SK-N-MC (cell line): Measurements from ENCODE around the gene CREB5.
A peak's percentile ranks its signal among the peaks of the same experiment; 100 is the strongest.

ENCODE experiments used
- DNase-seq: peaks from one replicate; pipeline ENCODE4 v3.0.0-alpha.2; 2011; ENCODE audit warnings: low read depth, low spot score
- H3K27ac ChIP-seq: fragments of 200-600 bp; sonication (generic); 2 replicates; pipeline ENCODE4 v1.5.1; 2016; ENCODE audit warnings: mixed run types
- H3K36me3 ChIP-seq: fragments of 200-600 bp; sonication (generic); 2 replicates; pipeline ENCODE4 v1.6.1; 2017; ENCODE audit warnings: antibody characterized with exemption, low read length, mixed read lengths; ENCODE audit not compliant: insufficient read depth
- H3K4me3 ChIP-seq: fragments of 200-600 bp; sonication (generic); 2 replicates; pipeline ENCODE4 v1.5.1; 2016
- H3K9ac ChIP-seq: fragments of 200-600 bp; sonication (generic); 2 replicates; pipeline ENCODE4 v1.8.0; 2017; ENCODE audit warnings: mixed run types, mixed read lengths; ENCODE audit not compliant: insufficient read length
- H3K9me3 ChIP-seq: fragments of 200-600 bp; sonication (generic); 2 replicates; pipeline ENCODE4 v1.6.1; 2017; ENCODE audit warnings: low read depth, mild to moderate bottlenecking, antibody characterized with exemption, low read length, moderate library complexity, mixed read lengths
- EZH2 ChIP-seq: fragments of 200-600 bp; sonication (generic); IDR thresholded peaks from one replicate; pipeline ENCODE4 v1.6.1; 2017; ENCODE audit warnings: antibody characterized with exemption
- FOXP2 ChIP-seq: optimal IDR thresholded peaks from 2 replicates; pipeline ENCODE3; 2011; ENCODE audit warnings: mild to moderate bottlenecking, moderate library complexity; ENCODE audit not compliant: insufficient read depth; ENCODE audit errors: extremely low read length, control extremely low read depth
- POLR2AphosphoS5 ChIP-seq: IDR thresholded peaks from 2 replicates; pipeline ENCODE4 v1.6.1; 2012; ENCODE audit warnings: mild to moderate bottlenecking, low read depth, low read length, borderline replicate concordance

CREB5 gene

DNA sequence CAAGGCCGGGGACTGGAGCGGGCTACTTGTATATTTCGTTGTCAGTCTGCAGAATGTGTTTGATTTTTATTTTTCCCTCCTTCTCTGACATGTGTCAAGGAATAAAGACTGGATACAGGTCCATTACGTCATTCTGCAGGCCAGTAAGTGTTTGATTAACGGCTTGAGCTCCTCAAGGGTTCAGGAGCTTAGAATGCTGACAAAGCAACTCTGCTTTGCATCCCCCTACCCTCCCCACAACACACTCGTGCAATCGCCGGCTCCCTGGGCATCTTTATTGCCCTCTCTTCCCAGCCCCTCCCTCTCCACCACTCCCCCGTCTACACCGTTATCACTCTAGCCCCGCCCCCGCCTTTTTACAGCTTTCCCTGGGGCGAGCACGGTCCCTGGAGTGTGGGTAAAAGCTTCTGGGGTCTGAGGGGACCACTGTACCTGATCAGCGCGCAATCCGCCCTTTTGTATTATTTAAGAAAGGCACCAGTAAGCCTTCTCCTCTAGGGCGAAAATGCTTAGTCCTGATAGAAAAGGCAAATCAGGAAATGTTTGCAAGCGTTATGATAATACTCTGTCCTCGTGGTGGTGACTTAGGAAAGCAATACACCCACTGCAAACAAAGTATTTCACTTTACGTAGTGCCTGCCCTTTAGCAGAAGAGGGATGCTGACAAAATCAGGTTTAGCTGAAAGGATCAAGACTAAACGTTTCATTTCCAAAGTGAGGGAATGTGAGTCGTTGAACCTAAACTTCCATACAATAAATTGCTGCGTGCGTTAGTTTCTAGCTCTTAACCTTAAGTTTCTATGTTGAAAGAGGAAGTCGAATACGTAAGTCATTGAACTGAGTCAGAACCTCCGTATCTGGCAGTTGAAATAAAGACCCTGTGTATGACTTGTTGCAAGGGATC is 1.4 kb upstream of the CREB5 start:
- H3K27ac ChIP-seq: no peak overlapping the region
- H3K36me3 ChIP-seq: no peaks in the 10 kb centered on the region
- DNase-seq: no peak
- TF ChIP-seq POLR2AphosphoS5 (no peak), FOXP2 (no peak), EZH2 (no peak)
- no peaks in the 10 kb centered on the region for H3K9me3 ChIP-seq
- no peak overlapping the region for H3K9ac ChIP-seq
- H3K4me3 ChIP-seq: peak overlapping the region; percentile 88

DNA sequence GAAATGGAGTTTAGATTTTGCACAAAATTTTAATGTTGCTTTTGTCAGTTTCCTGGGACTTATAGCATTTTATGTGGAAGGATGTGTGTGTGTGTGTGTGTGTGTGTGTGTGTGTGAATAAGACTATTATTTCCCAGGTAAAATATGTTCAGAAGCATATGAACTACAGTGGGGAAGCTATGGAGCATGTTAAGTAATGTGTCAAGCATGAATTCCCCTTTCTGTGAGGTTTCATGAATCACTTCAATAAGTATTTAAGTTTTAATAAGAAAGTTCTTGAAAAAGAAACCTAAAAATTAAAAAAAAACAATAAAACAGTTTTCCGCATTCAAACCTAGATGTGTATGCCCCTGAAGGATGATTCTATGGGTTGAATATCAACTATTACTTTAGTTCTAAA is 693 bp downstream of the CREB5 start:
- no peaks in the 10 kb centered on the region for H3K36me3 ChIP-seq
- no peak overlapping the region for H3K4me3 ChIP-seq
- no peak for TF ChIP-seq FOXP2
- no peak overlapping the region for H3K27ac ChIP-seq
- H3K9ac ChIP-seq: no peak overlapping the region
- H3K9me3 ChIP-seq: no peaks in the 10 kb centered on the region
- no peak for DNase-seq

DNA sequence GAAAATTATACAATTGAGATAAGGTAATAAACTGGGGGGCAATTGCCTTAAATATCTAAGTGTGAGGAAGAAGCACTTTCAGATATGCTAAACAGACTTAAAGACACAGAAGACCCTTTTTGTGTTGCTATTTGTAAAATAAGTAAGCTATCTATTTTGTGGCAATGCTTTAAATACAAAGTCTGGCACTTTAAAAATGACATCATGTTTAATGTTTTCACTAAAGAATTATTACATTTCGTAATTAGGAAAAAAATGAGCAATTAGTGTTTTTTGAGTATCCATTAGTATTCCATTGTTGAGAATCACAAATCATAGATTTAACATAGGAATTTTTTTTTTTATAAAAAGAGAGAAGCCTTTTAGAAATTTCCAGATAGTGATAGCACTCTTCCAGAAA is 2.1 kb downstream of the CREB5 start:
- Histone ChIP-seq H3K9ac (no peak overlapping the region), H3K27ac (no peak overlapping the region), H3K4me3 (no peak overlapping the region), H3K9me3 (no peaks in the 10 kb centered on the region), H3K36me3 (no peaks in the 10 kb centered on the region)
- no peak for DNase-seq
- TF ChIP-seq EZH2: no peak

DNA sequence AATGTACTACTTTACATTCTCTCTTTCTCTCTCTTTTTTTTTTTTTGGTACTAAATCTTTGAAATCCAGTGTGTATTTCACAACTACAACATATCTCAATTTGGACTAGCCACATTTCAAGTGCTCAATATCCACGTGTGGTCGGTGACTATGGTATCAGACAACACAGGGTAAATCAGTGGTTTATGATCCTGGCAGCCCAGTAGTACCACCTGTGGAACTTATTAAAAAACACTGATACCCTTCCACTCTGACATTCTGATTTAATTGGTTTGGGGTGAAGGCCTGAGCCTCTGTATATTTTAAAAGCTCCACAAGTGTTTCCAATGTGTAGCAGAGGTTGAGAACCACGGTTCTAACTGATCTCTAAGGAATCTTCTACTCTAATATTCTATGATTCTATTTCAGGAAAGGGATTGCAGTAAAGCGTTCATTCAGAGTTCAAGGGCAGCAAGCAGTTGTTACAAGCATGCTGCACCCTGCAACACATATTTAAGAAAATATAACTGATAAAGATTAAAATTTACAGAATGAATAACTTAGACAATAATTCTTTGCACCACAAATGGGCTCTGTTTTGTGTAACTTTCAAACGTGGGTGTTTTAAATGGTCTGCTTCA is 5.1 kb downstream of the CREB5 start:
- no peak for DNase-seq

GRCh38 chr7:28418311-28418710 is 6.0 kb downstream of the CREB5 start:
- no peaks in the 10 kb centered on the region for H3K9me3 ChIP-seq
- no peak overlapping the region for H3K27ac ChIP-seq
- no peak overlapping the region for H3K9ac ChIP-seq
- no peaks in the 10 kb centered on the region for H3K36me3 ChIP-seq
- no peak for DNase-seq
- H3K4me3 ChIP-seq: no peak overlapping the region
- TF ChIP-seq FOXP2: no peak

More for the DNA sequence above, 5.1 kb downstream of the CREB5 start:
- no peaks in the 10 kb centered on the region for H3K36me3 ChIP-seq
- no peak overlapping the region for H3K9ac ChIP-seq
- H3K9me3 ChIP-seq: no peaks in the 10 kb centered on the region
- no peak overlapping the region for H3K4me3 ChIP-seq
- H3K27ac ChIP-seq: no peak overlapping the region
- no peak for TF ChIP-seq FOXP2
- TF ChIP-seq EZH2: no peak
- TF ChIP-seq POLR2AphosphoS5: no peak

GRCh38 chr7:28418966-28419365 is 6.6 kb downstream of the CREB5 start:
- no peak overlapping the region for H3K9ac ChIP-seq
- H3K9me3 ChIP-seq: no peaks in the 10 kb centered on the region
- no peaks in the 10 kb centered on the region for H3K36me3 ChIP-seq
- TF ChIP-seq POLR2AphosphoS5: no peak
- TF ChIP-seq FOXP2: no peak
- TF ChIP-seq EZH2: no peak
- H3K27ac ChIP-seq: no peak overlapping the region
- DNase-seq: no peak
- H3K4me3 ChIP-seq: no peak overlapping the region

DNA sequence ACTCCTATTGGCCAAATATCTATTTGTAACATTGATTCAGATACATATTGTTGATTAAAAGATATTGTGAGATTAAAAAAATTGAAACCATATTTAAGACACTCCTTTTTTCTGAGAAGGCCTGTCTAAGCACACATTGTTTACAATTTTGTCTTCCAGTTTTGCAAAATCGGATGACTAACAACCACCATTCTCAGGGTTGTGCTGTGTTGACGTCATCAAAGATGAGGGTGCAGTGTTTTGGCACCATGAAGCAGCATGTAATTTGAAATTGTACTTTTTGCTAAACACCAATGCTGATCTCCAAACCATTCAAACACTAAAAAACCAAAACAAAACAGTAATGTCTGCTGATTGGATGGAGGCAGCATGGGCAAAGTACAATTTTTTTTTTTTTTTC is 7.4 kb downstream of the CREB5 start:
- Histone ChIP-seq H3K4me3 (no peak overlapping the region), H3K9me3 (no peaks in the 10 kb centered on the region), H3K9ac (no peak overlapping the region), H3K27ac (no peak overlapping the region), H3K36me3 (no peaks in the 10 kb centered on the region)
- no peak for DNase-seq
- TF ChIP-seq EZH2 (no peak), FOXP2 (no peak), POLR2AphosphoS5 (no peak)

GRCh38 chr7:28423112-28423511 is 10.8 kb downstream of the CREB5 start:
- TF ChIP-seq POLR2AphosphoS5 (no peak), FOXP2 (no peak), EZH2 (no peak)
- no peak for DNase-seq
- Histone ChIP-seq H3K36me3 (no peaks in the 10 kb centered on the region), H3K4me3 (no peak overlapping the region), H3K27ac (no peak overlapping the region), H3K9me3 (no peaks in the 10 kb centered on the region), H3K9ac (no peak overlapping the region)
